ENCODE data around the gene ASTL. TPM values are rescaled to one million over a fixed set of nuclear protein-coding genes. Genes with fewer than 3 reads are reported as not detected.

Gene ASTL
- total and polyA plus RNA-seq, 5 donors: not detected

- intact Hi-C loops (cut with DNase I): no loop called here
- 95% methylated on average over 5 of the region's 5 CpGs for WGBS
- Histone ChIP-seq H3K27ac (ENCODE audit: low read length) (no peak overlapping the region), H3K4me3 (ENCODE audit: low read length) (no peak overlapping the region), H3K4me1 (ENCODE audit: control insufficient read depth, insufficient read depth, low read length) (peaks cover 6% of the 10 kb centered on the region), H3K9me3 (ENCODE audit: control insufficient read depth, low read length) (no peaks in the 10 kb centered on the region), H3K27me3 (ENCODE audit: control insufficient read depth, insufficient read depth) (no peaks in the 10 kb centered on the region)
- ATAC-seq (no peak), DNase-seq (no peak)
These were observed 40.9 kb downstream of the ASTL start for GRCh38 chr2:96097441-96097840.

DNA sequence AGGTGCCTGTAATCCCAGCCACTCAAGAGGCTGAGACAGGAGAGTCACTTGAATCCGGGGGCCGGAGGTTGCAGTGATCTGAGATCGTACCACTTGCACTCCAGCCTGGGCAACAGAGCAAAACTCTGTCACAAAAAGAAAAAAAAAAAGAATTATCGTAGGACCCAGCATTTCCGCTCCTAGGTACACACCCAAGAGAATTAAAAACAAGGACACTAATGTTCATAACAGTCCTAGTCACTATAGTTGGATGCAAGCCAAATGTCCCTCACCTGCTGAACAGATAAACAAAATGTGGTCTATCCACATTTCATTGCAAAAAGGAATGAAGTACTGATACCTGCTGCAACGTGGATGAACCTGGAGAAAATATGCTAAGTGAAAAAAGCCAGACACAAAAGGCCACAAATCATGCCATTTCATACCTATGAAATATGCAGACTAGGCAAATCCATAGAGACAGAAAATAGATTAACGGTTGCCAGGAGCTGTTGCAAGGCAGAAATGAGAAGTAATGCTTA is 43.1 kb downstream of the ASTL start:
- Histone ChIP-seq H3K27me3 (ENCODE audit: control insufficient read depth, insufficient read depth) (no peaks in the 10 kb centered on the region), H3K27ac (ENCODE audit: low read length) (no peak overlapping the region), H3K4me1 (ENCODE audit: control insufficient read depth, insufficient read depth, low read length) (peaks cover 6% of the 10 kb centered on the region), H3K4me3 (ENCODE audit: low read length) (no peak overlapping the region), H3K9me3 (ENCODE audit: control insufficient read depth, low read length) (no peaks in the 10 kb centered on the region)
- WGBS: 75% methylated on average over 7 of the region's 7 CpGs
- ATAC-seq (no peak), DNase-seq (no peak)
- intact Hi-C loops (cut with DNase I): no loop called here

- ATAC-seq: no peak
- Histone ChIP-seq H3K4me1 (ENCODE audit: control insufficient read depth, insufficient read depth, low read length) (peaks cover 4% of the 10 kb centered on the region), H3K27me3 (ENCODE audit: control insufficient read depth, insufficient read depth) (no peaks in the 10 kb centered on the region), H3K9me3 (ENCODE audit: control insufficient read depth, low read length) (no peaks in the 10 kb centered on the region), H3K27ac (ENCODE audit: low read length) (no peak overlapping the region), H3K4me3 (ENCODE audit: low read length) (no peak overlapping the region)
- no peak for DNase-seq
- WGBS: 92% methylated on average over 4 of the region's 4 CpGs
- intact Hi-C loops (cut with DNase I): no loop called here
These were observed 44.8 kb downstream of the ASTL start for GRCh38 chr2:96093528-96093927.

GRCh38 chr2:96092951-96093350 is 45.4 kb downstream of the ASTL start:
- peaks cover 4% of the 10 kb centered on the region for H3K4me1 ChIP-seq (ENCODE audit: control insufficient read depth, insufficient read depth, low read length)
- no peak overlapping the region for H3K27ac ChIP-seq (ENCODE audit: low read length)
- DNase-seq: no peak
- ATAC-seq: no peak
- H3K27me3 ChIP-seq (ENCODE audit: control insufficient read depth, insufficient read depth): no peaks in the 10 kb centered on the region
- no peaks in the 10 kb centered on the region for H3K9me3 ChIP-seq (ENCODE audit: control insufficient read depth, low read length)
- 87% methylated on average over 3 of the region's 3 CpGs for whole genome bisulfite sequencing
- intact Hi-C loops (cut with DNase I): no loop called here
- no peak overlapping the region for H3K4me3 ChIP-seq (ENCODE audit: low read length)

DNA sequence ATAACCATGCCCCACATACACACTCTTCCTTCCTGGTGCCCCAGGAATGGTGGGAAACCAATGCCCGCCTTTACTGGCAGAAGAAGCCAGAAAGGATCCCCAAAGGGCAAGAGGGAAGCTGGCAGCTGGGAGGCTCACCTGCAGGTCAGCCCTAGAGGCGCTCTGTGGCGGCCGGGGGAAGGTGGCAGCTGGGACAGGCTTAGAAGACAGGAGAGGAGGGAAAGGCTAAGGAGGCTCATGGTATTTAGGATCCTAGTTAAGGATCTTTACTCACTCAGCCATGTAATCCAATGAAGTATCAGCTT is 45.8 kb downstream of the ASTL start:
- H3K27ac ChIP-seq (ENCODE audit: low read length): no peak overlapping the region
- no peak for DNase-seq
- H3K9me3 ChIP-seq (ENCODE audit: control insufficient read depth, low read length): no peaks in the 10 kb centered on the region
- intact Hi-C loops (cut with DNase I): no loop called here
- whole genome bisulfite sequencing: 93% methylated on average over 4 of the region's 4 CpGs
- H3K4me1 ChIP-seq (ENCODE audit: control insufficient read depth, insufficient read depth, low read length): peaks cover 4% of the 10 kb centered on the region
- H3K27me3 ChIP-seq (ENCODE audit: control insufficient read depth, insufficient read depth): no peaks in the 10 kb centered on the region
- no peak for ATAC-seq
- H3K4me3 ChIP-seq (ENCODE audit: low read length): no peak overlapping the region

GRCh38 chr2:96091711-96092572 is 46.4 kb downstream of the ASTL start:
- Histone ChIP-seq H3K9me3 (ENCODE audit: control insufficient read depth, low read length) (no peaks in the 10 kb centered on the region), H3K4me3 (ENCODE audit: low read length) (no peak overlapping the region), H3K27ac (ENCODE audit: low read length) (no peak overlapping the region), H3K4me1 (ENCODE audit: control insufficient read depth, insufficient read depth, low read length) (peaks cover 4% of the 10 kb centered on the region), H3K27me3 (ENCODE audit: control insufficient read depth, insufficient read depth) (no peaks in the 10 kb centered on the region)
- ATAC-seq (no peak), DNase-seq (no peak)
- intact Hi-C loops (cut with DNase I): no loop called here
- 76% methylated on average over 18 of the region's 18 CpGs for WGBS

GRCh38 chr2:96091141-96091710 is 47.1 kb downstream of the ASTL start:
- intact Hi-C loops (cut with DNase I): no loop called here
- Histone ChIP-seq H3K27ac (ENCODE audit: low read length) (no peak overlapping the region), H3K27me3 (ENCODE audit: control insufficient read depth, insufficient read depth) (no peaks in the 10 kb centered on the region), H3K4me3 (ENCODE audit: low read length) (no peak overlapping the region), H3K4me1 (ENCODE audit: control insufficient read depth, insufficient read depth, low read length) (peaks cover 4% of the 10 kb centered on the region), H3K9me3 (ENCODE audit: control insufficient read depth, low read length) (no peaks in the 10 kb centered on the region)
- 85% methylated on average over 14 of the region's 14 CpGs for WGBS
- DNase-seq: no peak
- ATAC-seq: no peak

GRCh38 chr2:96090196-96090926 is 47.9 kb downstream of the ASTL start:
- ATAC-seq: peak in 1 of 2 donors; percentile 21
- intact Hi-C loops (cut with DNase I): no loop called here
- H3K4me1 ChIP-seq (ENCODE audit: control insufficient read depth, insufficient read depth, low read length): peaks cover 4% of the 10 kb centered on the region
- 81% methylated on average over 12 of the region's 12 CpGs for WGBS
- no peak for DNase-seq
- no peaks in the 10 kb centered on the region for H3K27me3 ChIP-seq (ENCODE audit: control insufficient read depth, insufficient read depth)
- no peak overlapping the region for H3K4me3 ChIP-seq (ENCODE audit: low read length)
- H3K27ac ChIP-seq (ENCODE audit: low read length): no peak overlapping the region
- H3K9me3 ChIP-seq (ENCODE audit: control insufficient read depth, low read length): no peaks in the 10 kb centered on the region

DNA sequence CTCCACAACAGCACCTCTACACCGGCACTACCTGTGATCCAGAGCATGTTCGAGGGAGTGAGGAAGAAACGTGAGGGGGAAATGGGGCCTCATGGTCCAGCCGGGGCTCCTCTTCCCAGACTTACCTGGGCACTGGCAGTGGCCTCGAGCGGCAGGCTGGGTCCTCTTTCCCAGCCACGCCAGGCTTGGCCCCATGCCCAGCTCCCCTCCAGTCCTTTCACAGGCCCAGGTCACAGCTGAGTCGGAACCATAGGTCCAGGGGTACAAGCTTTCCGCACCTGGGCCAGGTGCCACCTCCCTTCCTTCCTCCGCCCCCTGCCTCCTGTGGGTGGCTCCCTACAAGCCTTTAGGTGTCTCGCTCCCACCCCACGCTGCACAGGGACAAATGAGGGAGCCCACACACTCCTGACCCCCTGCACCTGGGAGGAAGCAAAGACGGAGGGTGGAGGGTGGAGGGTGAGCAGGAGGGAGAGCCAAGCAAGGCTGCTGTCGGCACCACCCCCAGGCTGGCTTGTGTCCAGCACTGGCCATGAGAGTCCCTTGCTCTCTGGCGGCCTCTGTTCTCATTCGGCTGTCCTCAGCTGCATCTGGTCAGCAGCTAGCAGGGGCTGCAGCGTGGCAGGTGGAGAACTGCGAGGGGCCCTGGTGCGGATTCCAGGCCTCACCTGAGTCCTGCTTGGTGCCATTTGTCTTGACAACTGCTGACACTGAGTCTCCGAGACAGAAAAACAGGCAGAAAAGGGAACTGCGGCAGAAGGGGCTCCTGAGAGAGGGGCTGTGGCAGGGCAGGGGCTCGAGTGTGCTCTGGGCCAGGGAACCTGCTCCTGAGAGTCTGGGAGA is 48.7 kb downstream of the ASTL start:
- DNase-seq (peak; percentile 44 to 83 (median 78)), ATAC-seq (peak in 1 of 2 donors; percentile 45)
- Histone ChIP-seq H3K27ac (ENCODE audit: low read length) (no peak overlapping the region), H3K4me1 (ENCODE audit: control insufficient read depth, insufficient read depth, low read length) (peaks cover 6% of the 10 kb centered on the region), H3K9me3 (ENCODE audit: control insufficient read depth, low read length) (no peaks in the 10 kb centered on the region), H3K27me3 (ENCODE audit: control insufficient read depth, insufficient read depth) (no peaks in the 10 kb centered on the region), H3K4me3 (ENCODE audit: low read length) (no peak overlapping the region)
- intact Hi-C loops (cut with DNase I): no loop called here
- WGBS: 69% methylated on average over 22 of the region's 22 CpGs

GRCh38 chr2:96088340-96089335 is 49.7 kb downstream of the ASTL start:
- intact Hi-C loops (cut with DNase I): no loop called here
- Histone ChIP-seq H3K9me3 (ENCODE audit: control insufficient read depth, low read length) (no peaks in the 10 kb centered on the region), H3K4me1 (ENCODE audit: control insufficient read depth, insufficient read depth, low read length) (peaks cover 6% of the 10 kb centered on the region), H3K4me3 (ENCODE audit: low read length) (no peak overlapping the region), H3K27me3 (ENCODE audit: control insufficient read depth, insufficient read depth) (no peaks in the 10 kb centered on the region), H3K27ac (ENCODE audit: low read length) (no peak overlapping the region)
- no peak for DNase-seq
- no peak for ATAC-seq
- 81% methylated on average over 19 of the region's 19 CpGs for WGBS

Data from right cardiac atrium (tissue), 5 donors.